PC-9 (cell line): Measurements from ENCODE around the gene GLRX.

Experiments used
- CTCF ChIP-seq: fragments of 200-600 bp; sonication (generic); conservative IDR thresholded peaks from 2 replicates; pipeline ENCODE4 v1.6.1; 2017; ENCODE audit warnings: mixed run types, antibody characterized with exemption, mild to moderate bottlenecking, moderate library complexity
- EZH2 ChIP-seq: fragments of 200-600 bp; sonication (generic); IDR thresholded peaks from 2 replicates; pipeline ENCODE4 v1.8.0; 2017; ENCODE audit warnings: antibody characterized with exemption, low read depth

DNA sequence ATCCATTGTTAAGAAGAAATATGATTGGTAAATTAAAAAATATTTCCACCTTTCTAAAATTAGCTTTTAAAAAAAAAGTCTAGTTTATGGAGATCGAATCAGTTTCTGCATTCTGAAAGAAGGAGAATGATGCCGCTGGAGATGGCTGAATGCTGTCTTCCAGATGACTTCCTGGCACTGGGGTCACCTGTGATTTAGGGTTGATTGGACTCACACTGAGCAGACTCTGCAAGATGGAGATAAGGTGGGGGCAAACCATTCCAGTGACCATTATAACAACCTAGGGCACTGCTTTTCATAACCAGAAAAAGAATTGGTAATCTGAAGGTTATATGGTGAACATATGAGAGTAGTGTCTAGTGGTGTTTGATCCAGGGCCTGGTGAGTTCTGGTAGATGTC lies 50.6 kb downstream of the GLRX start:
- TF ChIP-seq CTCF: no peak
- no peak for TF ChIP-seq EZH2
